ENCODE measurements around the gene TLR5. TPM values are rescaled to one million over a fixed set of nuclear protein-coding genes. Genes with fewer than 3 reads are reported as not detected.
A peak's percentile ranks its signal among the peaks of the same experiment; 100 is the strongest.

Gene TLR5
- total and polyA plus RNA-seq, 2 experiments from 2014 or later, result 1.5 to 1.9 TPM

DNA sequence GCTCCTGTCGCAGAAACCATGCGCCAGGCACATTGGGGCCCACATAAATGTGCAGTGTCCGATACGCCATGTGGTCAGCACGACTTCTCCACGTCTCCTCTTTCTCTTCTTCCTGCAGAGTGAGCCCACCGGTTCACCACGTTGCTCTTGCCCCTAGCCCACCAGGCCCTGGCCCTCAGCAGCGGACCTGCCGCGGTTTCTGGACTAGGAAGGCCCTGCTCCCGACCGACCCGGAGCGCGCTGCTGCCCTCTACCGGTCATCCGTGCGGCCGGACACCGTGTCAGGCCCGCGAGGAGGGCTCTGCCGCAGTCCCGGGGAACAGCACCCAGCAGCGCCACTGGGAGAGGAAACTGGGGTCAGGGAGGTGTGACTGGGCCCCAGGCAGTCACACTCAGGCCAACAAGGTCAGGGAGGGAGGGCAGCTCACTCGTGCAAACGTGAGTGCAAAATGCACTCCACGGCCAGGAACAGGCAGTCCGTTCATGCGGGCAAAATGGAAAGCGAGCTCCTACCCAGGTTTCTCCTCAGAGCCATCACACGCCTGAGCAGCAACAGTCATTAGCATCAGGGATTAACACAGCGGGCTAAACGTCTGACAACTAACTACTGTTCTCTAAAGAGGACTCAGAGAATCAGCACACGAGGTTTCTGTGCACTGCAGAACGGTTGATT lies 13.7 kb downstream of the TLR5 start:
- Histone ChIP-seq H3K4me1 (ENCODE audit: insufficient read depth) (peaks cover 21% of the 10 kb centered on the region), H3K27me3 (no peaks in the 10 kb centered on the region), H3K27ac (no peak overlapping the region), H3K9me3 (ENCODE audit: low read depth) (no peaks in the 10 kb centered on the region), H3K4me3 (no peak overlapping the region), H2AFZ (peak overlapping the region; percentile 55), H3K4me2 (peak overlapping the region; percentile 87), H3K79me2 (no peaks in the 10 kb centered on the region), H3K9me2 (replicated peaks; ENCODE audit: insufficient read depth) (no peaks in the 10 kb centered on the region), H4K20me1 (ENCODE audit: insufficient read depth, poor library complexity, severe bottlenecking) (no peaks in the 10 kb centered on the region), H3K36me3 (replicated peaks; ENCODE audit: insufficient read depth, low read depth) (no peaks in the 10 kb centered on the region)
- TF ChIP-seq EZH2 (IDR thresholded peaks at IDR 0.05; ENCODE audit: borderline replicate concordance) (no peak), EZH2phosphoT487 (IDR thresholded peaks at IDR 0.05; ENCODE audit: low read depth, severe bottlenecking, unreplicated experiment) (no peak)
- TF ChIP-seq, protein P1, sequence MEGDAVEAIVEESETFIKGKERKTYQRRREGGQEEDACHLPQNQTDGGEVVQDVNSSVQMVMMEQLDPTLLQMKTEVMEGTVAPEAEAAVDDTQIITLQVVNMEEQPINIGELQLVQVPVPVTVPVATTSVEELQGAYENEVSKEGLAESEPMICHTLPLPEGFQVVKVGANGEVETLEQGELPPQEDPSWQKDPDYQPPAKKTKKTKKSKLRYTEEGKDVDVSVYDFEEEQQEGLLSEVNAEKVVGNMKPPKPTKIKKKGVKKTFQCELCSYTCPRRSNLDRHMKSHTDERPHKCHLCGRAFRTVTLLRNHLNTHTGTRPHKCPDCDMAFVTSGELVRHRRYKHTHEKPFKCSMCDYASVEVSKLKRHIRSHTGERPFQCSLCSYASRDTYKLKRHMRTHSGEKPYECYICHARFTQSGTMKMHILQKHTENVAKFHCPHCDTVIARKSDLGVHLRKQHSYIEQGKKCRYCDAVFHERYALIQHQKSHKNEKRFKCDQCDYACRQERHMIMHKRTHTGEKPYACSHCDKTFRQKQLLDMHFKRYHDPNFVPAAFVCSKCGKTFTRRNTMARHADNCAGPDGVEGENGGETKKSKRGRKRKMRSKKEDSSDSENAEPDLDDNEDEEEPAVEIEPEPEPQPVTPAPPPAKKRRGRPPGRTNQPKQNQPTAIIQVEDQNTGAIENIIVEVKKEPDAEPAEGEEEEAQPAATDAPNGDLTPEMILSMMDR (IDR thresholded peaks at IDR 0.05; ENCODE audit: poor library complexity), result peak; percentile 93
- DNase-seq (ENCODE audit: low spot score), result peak; percentile 78
- 24% methylated on average over 37 of the region's 37 CpGs for WGBS (ENCODE audit: low lambda C conversion rate, missing lambda C conversion rate)

DNA sequence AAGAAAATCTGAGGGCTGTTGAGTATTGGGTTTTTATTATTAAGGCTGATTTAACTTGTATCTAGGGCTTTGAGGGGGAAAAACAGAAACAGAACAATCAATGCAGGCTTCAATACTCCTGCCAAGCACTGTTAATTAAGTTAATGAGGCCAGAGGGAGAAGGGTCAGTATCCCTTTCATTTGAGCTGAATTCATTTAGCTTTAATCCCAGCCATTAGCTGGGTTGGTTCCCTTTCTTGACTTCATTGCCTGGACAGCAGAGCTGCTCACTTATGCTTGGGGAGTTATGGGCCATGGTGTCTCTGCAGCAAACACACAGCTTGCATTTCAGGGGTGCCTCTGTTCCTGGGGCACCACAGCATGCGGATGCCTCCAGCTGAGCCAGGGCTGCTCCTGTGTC lies 16.3 kb downstream of the TLR5 start:
- Histone ChIP-seq H3K9me2 (replicated peaks; ENCODE audit: insufficient read depth) (no peaks in the 10 kb centered on the region), H4K20me1 (ENCODE audit: insufficient read depth, poor library complexity, severe bottlenecking) (no peaks in the 10 kb centered on the region), H3K9me3 (ENCODE audit: low read depth) (no peaks in the 10 kb centered on the region), H3K27me3 (no peaks in the 10 kb centered on the region), H3K4me3 (no peak overlapping the region), H3K27ac (no peak overlapping the region), H3K79me2 (no peaks in the 10 kb centered on the region), H3K4me2 (no peak overlapping the region), H3K36me3 (replicated peaks; ENCODE audit: insufficient read depth, low read depth) (no peaks in the 10 kb centered on the region), H3K4me1 (ENCODE audit: insufficient read depth) (peaks cover 14% of the 10 kb centered on the region), H2AFZ (no peak overlapping the region)
- TF ChIP-seq EZH2phosphoT487 (IDR thresholded peaks at IDR 0.05; ENCODE audit: low read depth, severe bottlenecking, unreplicated experiment) (no peak), EZH2 (IDR thresholded peaks at IDR 0.05; ENCODE audit: borderline replicate concordance) (no peak)
- TF ChIP-seq, protein P1 (IDR thresholded peaks at IDR 0.05; ENCODE audit: poor library complexity), result no peak
- no peak for DNase-seq (ENCODE audit: low spot score)
- 100% methylated on average over 1 of the region's 1 CpG for whole genome bisulfite sequencing (ENCODE audit: low lambda C conversion rate, missing lambda C conversion rate)

- Histone ChIP-seq H3K27me3 (no peaks in the 10 kb centered on the region), H3K4me1 (ENCODE audit: insufficient read depth) (peaks cover 14% of the 10 kb centered on the region), H3K79me2 (no peaks in the 10 kb centered on the region), H3K9me3 (ENCODE audit: low read depth) (no peaks in the 10 kb centered on the region), H3K9me2 (replicated peaks; ENCODE audit: insufficient read depth) (no peaks in the 10 kb centered on the region), H4K20me1 (ENCODE audit: insufficient read depth, poor library complexity, severe bottlenecking) (no peaks in the 10 kb centered on the region), H3K36me3 (replicated peaks; ENCODE audit: insufficient read depth, low read depth) (no peaks in the 10 kb centered on the region), H3K4me2 (no peak overlapping the region), H2AFZ (no peak overlapping the region), H3K4me3 (no peak overlapping the region), H3K27ac (no peak overlapping the region)
- DNase-seq (ENCODE audit: low spot score), result no peak
- WGBS (ENCODE audit: low lambda C conversion rate, missing lambda C conversion rate), result 71% methylated on average over 2 of the region's 2 CpGs
- TF ChIP-seq EZH2 (IDR thresholded peaks at IDR 0.05; ENCODE audit: borderline replicate concordance) (no peak), EZH2phosphoT487 (IDR thresholded peaks at IDR 0.05; ENCODE audit: low read depth, severe bottlenecking, unreplicated experiment) (no peak)
- TF ChIP-seq, protein P1 (IDR thresholded peaks at IDR 0.05; ENCODE audit: poor library complexity), result no peak
These were observed 17.3 kb downstream of the TLR5 start for GRCh38 chr1:223125766-223126165.
